M059J (cell line): ENCODE results near the gene ALG9. TPM values are rescaled to one million over a fixed set of nuclear protein-coding genes. Genes with fewer than 3 reads are reported as not detected.

ENCODE experiments used
- DNase-seq: peaks from one replicate; pipeline ENCODE4 v3.0.0-alpha.2; 2012; ENCODE audit warnings: low read depth
- total RNA-seq: library from RNA; depleted of rRNA; stranded (reverse); fragments of >200 nt; shearing (Covaris generic); gene quantifications from 2 replicates; pipeline ENCODE4 v1.2.3, GENCODE V29; 2014

Gene ALG9
- total RNA-seq, 1 experiment from 2014 or later: 39.7 TPM

GRCh38 chr11:111765984-111766833 lies 105.2 kb downstream of the ALG9 start, which contains the start of gene PPP2R1B:
Gene PPP2R1B (minus strand): TSS chr11:111766389. CDS start chr11:111766361, 28 bp downstream.
- DNase-seq: peak; percentile 94

DNA sequence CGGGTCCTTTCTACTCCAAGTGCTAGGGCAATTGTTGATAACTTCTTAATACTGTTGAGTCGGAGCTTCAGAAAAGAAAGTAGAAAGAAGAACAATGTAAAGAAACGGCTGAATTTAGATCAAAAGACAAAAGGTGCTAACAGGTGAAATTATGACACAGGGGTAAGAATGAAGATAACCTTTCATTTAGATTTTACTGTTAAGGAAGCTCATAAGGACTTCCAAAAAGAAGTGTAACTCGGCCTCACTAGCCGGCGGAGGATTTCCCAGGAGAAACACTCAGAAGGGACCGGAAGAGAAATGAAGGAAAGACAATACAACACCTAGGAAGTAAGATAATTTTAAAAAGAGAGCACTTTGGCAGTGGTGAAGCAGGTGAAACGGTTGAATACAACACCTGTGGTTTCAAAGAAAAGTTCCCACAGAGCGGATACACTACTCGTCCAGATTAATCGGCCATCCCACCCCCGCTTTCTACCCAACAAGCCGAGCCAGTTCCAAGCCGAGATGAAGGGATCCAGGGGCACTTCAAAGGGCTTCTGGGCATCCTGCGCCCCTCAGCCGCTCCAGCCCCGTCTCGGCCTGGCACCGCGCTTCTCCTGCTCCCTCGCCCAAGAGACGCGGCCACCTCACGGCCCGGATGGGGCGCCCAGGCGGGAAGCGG lies 105.9 kb downstream of the ALG9 start:
- DNase-seq: peak; percentile 23

- peak; percentile 31 for DNase-seq
These were observed 106.8 kb downstream of the ALG9 start for GRCh38 chr11:111764621-111765020.

DNA sequence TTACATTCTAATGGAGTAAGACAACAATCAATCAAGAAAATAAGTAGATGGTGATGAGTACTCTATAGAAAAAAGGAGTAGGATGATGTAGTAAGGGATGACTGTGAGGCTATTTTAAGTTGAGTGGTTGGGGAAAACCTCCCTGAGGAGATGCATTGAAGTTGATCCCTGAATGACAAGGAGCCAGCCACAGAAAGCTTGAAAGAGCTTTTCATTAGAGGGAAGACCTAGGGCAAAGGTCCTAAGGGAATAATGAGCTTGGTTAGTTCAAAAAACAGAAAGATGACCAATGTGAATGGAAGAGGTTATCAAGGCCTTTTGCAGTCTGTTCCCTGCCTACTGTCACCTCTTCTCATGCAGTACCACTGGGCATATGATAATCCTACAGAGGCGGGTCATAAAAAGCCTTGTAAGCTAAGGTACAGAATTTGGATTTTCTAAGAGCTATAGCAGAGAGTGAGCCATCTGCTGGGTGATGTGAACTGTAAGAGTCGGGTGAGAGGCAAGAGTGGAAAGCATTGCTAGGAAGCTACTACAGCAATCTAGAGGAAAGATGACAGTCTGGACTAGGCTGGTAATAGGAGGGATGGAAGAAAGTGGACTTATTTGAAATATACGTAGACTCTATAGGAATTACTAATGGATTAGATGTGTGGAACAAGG lies 108.3 kb downstream of the ALG9 start:
- DNase-seq: no peak

DNA sequence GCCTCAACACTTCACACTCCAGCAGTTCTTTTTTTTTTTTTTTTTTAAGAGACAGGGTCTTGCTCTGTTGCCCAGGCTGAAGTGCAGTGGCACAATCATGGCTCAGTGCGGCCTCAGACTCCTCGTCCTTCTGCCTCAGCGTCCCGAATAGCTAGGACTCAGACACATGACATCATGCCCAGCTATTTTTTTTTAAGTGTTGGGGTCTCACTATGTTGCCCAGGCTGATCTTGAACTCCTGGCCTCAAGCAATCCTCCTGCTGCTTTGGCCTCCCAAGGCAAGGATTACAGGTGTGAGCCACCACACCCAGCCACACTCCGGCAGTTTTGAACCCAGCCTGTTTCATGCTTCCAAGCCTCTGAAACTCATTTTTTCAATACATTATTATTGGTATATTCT lies 108.9 kb downstream of the ALG9 start:
- DNase-seq: no peak

GRCh38 chr11:111761036-111761435 lies 110.3 kb downstream of the ALG9 start:
- no peak for DNase-seq

- DNase-seq: no peak
These were observed 111.5 kb downstream of the ALG9 start for GRCh38 chr11:111759778-111760407.

- no peak for DNase-seq
These were observed 112.0 kb downstream of the ALG9 start for GRCh38 chr11:111759376-111759775.

GRCh38 chr11:111756097-111756496 lies 115.3 kb downstream of the ALG9 start:
- no peak for DNase-seq

GRCh38 chr11:111749646-111750045 lies 121.7 kb downstream of the ALG9 start:
- no peak for DNase-seq

DNA sequence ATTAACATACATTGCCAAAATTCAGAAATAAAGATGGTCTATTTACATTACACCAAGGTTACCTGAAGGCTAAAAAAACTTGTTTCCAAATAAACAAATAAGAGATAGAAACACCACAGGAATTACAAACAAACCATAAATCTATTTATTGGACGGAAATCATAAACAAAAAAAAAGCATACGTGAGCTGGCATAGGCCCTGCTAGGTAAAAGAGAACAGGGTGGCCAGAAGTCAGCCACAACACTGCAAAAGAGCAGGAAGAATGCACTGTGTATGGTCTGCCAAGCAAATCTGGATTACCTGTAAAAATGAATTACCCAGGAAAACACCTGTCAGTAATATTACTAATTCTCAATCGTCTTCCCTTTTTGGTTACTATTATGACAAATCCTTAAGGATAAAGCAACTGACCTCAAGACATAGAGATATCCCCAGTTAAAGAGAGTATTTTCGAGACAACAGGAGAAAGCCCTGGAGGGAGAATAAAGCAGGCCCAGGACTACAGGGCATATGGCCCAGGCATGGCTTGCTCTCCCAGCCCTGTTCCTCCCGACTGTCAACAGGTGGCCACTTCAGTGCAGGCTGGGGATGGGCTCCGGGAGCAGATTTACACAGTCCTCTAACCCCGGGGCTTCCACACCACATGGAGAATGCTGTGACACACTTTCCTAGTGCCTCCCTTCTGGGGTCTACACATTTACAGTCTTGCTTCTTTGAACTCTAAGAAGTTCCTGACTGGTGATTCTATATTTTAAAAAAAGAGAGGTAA lies 123.2 kb downstream of the ALG9 start:
- no peak for DNase-seq

GRCh38 chr11:111745719-111746504 lies 125.5 kb downstream of the ALG9 start:
- peak; percentile 76 for DNase-seq

GRCh38 chr11:111743700-111744099 lies 127.7 kb downstream of the ALG9 start:
- DNase-seq: no peak

- no peak for DNase-seq
These were observed 129.6 kb downstream of the ALG9 start for GRCh38 chr11:111741751-111742150.

DNA sequence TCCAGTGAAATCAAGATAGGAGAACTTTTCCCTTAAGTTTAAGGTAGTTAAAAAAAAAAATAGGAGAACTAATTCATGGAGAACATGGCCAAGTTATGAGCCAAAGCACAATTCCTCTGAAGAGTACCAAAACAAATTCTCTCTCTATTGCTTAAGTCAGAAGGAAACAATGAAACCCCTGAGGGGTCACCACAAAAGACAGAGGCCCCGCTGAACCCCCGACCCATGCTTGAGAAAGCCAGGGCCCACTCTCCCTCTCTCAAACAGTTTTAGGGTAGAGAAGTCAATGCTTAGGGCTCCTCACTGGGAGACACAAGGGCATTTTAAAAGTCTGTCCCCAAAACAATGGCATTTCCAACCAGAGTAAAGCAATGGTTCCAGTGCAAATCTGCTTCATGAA lies 132.1 kb downstream of the ALG9 start:
- no peak for DNase-seq

GRCh38 chr11:111737444-111738210 lies 133.8 kb downstream of the ALG9 start:
- no peak for DNase-seq

- peak; percentile 43 for DNase-seq
These were observed 134.5 kb downstream of the ALG9 start for GRCh38 chr11:111736621-111737443.
